Esophagus squamous epithelium (tissue), 4 donors: ENCODE results near the gene TBX3.

Experiments
- CTCF ChIP-seq, 6 experiments: fragments of 450-650 bp in 4 of 6; fragments of 200-600 bp in 2 of 6; sonication (generic) in 2 of 6; IDR thresholded peaks; one replicate each; pipeline ENCODE4 v1.5.1; 2016 to 2019; ENCODE audit warnings: antibody characterized with exemption in 6 of 6, mild to moderate bottlenecking in 4 of 6, moderate library complexity in 4 of 6
- POLR2A ChIP-seq, 4 donors: fragments of 450-650 bp; IDR thresholded peaks; one replicate each; pipeline ENCODE4 v1.6.1; 2017; ENCODE audit warnings: antibody characterized with exemption in 4 of 4, mild to moderate bottlenecking in 4 of 4, moderate library complexity in 3 of 4

GRCh38 chr12:114667669-114668150 is 16.3 kb downstream of the TBX3 start:
- no peak for TF ChIP-seq CTCF (IDR thresholded peaks at IDR 0.05)
- TF ChIP-seq POLR2A (IDR thresholded peaks at IDR 0.05): no peak
